Erythroblast (primary cell): Measurements from ENCODE around the gene TRIP13.
"Not testable (repeated sequence)": the region's sequence is repeated elsewhere in the genome, so short reads cannot be mapped to it uniquely, and the experiment has no call there.

Experiments
- DNase-seq, 2 experiments: peaks; one replicate each; lab custom pipeline; 2025; lab: John Stamatoyannopoulos, UW
- GATA1 ChIP-seq: IDR thresholded peaks from 2 replicates; pipeline ENCODE4 v1.6.1; 2011; ENCODE audit warnings: low read depth, mild to moderate bottlenecking, control low read depth, low read length, moderate library complexity
- POLR2A ChIP-seq: IDR thresholded peaks from 2 replicates; pipeline ENCODE4 v1.6.1; 2011; ENCODE audit warnings: mild to moderate bottlenecking, low read length

Gene TRIP13

DNA sequence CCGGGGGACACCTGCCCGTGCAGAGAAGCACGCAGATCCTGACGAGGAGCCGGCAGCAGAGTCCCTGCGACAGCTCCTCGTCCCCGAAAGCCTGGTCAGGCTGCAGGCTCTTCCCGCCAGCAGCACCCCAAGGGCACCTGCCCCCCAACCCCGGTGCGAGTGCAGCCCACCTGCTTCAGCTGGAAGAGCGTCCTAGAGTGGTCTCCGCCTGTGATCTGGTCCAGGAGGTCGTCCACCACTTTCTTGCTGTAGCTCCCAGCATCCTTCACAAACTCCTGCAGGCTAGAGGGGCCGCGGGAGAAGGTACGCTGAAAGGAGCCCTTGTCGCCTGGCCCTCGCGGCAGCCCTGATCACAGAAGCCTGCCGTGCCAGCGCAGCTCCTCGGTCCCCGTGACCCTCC, 16.8 kb upstream of the TRIP13 start:
- no peak for DNase-seq
- no peak for TF ChIP-seq POLR2A
- TF ChIP-seq GATA1 = no peak

DNA sequence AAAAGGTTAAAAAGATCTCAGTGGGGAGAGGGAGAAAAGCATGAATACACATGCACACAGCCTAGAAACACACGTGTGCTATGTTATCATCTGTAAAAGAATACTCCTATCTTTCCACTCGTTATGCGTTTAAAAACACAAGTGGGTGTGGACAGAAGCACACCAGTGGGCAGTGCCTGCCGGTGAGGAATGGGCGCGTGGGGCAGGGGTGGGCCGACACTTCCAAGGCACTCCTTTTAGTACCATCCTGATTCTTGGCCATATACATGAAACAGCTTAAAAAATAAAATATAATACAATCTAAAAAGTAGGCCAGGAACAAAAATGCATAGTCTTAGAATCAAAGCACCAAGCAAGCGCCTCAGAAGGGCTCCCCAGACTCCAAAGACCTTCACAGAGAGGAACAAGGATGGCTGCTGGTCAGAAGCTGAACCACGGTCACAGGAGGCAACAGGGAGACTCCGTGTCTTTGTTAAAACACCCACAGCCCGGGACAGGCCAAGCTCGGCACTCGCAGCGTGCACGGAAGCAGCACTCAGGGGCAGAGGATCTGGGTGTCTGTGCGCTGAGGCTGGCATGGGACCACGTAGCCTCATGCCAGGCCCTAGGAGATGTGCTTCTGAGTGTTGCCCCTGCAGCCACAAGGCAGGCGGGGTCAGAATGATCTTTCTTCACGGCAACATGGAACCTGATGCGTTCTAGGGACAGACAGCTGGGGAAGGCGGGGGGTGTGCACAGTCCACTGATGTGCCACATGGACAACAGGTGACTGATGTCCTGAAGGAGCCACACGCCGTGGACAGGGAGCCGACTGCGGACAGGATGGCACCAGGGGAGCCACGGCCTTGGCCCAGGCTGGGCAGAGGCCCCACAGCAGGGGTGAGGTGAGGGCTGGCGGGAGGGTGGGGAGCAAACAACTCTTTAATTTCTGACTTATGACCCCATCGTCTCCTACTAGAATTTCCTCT, 16.0 kb upstream of the TRIP13 start:
- TF ChIP-seq POLR2A = no peak
- no peak for DNase-seq

DNA sequence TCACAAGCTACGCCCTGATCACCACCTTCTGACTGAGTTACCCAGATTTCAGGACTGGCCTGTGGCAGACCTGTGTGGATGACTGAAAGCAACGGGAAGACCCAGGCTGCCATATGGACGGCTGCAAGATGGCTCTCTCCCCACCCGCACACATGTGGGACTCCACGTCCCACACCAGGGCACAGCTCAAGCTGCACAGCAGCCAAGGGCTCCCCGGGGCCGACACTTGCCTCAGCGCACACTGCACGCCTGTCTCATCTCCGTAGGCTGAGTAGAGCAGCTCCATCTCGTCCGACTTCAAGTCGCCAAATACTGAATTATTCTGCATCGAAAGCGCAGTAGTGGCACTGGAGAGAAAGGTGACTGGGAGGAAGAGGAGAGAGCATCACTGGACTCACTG, 14.6 kb upstream of the TRIP13 start:
- TF ChIP-seq POLR2A (no peak), GATA1 (no peak)
- no peak for DNase-seq

DNA sequence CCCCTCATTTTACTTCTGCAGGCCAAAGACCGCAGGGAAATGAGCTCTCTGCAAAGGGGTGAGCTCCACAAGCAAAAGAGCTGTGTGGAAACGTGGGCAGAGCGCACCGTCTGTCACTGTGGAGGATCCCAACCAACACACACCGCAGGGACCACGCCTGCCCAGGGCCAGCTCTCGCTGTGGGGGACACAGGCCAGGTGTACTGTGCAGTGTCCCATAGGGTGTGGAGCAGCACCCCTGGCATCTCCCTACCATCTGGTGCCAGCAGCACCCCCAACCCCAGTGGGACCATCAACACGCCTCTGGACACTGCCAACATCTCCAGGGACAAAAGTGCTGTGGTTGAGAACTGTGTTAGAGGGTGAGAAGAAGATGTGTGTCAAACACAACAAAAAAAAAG, 14.0 kb upstream of the TRIP13 start:
- not testable (repeated sequence) for DNase-seq

DNA sequence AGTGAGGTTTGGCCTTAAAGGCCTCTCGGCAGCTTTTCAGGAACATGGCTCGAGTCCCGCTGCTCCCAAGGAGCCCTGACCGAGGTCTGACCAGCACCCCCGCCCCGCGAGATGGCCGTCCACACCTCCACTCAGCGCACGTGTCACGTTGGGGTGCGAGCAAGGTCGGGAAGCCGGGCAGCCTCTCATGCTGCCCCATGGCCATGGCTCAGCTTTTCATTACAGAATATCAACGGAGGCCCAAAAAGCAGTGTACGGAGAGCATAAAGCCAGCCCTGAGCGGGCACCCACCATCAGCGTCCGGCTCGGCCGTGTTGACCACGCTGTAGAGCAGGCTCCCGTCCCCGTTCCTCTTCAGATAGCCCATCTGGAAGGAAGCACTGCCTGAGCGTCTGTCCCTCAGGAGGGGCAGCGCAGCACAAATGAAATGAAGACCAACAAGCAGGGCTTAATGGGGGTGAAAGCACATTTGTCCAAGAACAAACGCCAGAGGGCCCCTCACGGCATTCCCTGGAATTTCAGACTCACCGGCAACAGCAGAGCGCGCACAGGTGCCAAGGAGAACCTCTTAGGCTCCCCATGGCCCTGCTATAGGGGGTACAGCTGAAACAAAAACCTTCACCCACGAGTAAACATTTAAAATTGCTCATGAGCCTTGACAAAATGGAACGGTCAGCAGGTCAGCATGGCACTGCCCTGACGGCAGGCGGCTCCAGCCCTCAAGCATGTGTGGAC, 11.7 kb upstream of the TRIP13 start:
- no peak for DNase-seq
- TF ChIP-seq POLR2A (no peak), GATA1 (no peak)

DNA sequence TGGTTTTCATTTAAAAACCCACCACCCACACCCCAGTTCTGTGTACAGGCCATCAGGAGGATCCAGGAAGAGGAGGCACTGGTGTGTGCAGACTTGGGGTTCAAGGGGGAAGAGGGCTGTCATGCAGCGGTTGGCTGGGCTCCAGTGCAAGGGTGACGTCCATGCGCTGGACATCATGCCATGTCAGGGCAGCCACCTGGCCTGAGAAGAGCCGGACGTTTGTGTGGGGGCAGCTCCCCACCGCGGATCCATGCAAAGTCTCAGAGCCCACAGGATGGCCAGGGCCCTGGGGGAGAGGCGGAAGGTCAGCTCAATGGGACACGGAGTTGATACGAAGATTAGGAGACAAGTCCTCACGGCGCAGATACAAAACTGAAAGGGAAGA, 11.1 kb upstream of the TRIP13 start:
- no peak for DNase-seq
- TF ChIP-seq POLR2A (no peak), GATA1 (no peak)

DNA sequence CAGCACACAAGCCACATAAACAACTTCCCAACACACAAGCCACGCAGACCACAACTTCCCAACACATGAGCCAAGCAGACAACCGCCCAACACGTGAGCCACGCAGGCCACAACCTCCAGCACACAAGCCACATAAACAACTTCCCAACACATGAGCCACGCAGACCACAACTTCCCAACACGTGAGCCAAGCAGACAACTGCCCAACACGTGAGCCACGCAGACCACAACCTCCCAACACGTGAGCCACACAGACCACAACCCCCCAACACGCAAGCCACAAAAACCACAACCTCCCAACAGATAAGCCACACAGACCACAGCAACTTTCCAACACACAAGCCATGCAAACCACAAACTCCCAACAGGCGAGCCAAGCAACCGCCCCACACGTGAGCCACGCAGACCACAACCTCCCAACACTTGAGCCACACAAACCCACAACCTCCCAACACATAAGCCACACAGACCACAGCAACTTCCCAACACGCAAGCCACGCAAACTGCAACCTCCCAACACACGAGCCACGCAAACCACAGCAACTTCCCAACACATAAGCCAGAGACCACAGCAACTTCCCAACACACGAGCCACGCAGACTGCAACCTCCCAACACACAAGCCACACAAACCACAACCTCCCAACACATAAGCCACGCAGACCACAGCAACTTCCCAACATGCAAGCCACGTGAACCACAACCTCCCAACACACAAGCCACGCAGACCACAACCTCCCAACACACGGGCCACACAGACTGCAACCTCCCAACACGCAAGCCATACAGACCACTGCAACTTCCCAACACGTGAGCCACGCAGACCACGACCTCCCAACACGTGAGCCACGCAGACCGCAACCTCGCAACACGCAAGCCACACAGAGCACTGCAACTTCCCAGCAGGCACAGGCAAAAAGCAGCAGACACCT, 10.2 kb upstream of the TRIP13 start:
- TF ChIP-seq POLR2A (no peak), GATA1 (no peak)
- no peak for DNase-seq

DNA sequence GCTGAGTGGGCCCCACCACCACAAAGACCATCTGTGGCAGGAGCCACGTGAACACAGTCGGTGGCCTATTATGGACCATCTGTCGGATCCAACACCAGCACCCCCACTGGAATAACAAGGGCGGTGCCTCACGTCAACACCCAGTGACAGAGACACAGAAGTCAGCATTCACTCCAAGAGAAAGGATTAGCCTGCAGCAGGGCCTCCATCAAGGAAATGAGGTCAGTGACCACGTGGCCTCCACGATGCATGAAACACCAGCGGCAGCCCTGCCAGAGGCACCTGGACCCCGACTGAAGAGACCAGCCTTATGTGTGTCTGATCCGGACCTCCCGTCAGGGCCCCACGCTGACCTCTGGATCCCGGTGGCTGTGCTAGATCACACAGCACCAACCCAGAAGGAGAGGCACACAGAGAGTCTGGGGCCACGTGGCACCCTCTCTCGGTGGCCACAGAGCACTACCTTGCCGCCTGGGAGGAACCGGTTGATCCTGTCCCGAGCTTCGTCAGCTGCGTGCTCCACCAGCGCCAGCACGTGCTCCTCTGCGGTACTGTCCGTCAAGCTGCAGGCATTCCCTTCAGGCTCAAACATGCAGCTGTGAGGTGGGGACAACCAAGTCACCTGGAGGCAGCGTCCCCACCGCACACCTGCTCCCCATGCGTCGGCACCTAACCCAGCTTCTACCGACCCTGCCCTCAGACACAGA, 9.1 kb upstream of the TRIP13 start:
- no peak for DNase-seq
- TF ChIP-seq POLR2A (no peak), GATA1 (no peak)

DNA sequence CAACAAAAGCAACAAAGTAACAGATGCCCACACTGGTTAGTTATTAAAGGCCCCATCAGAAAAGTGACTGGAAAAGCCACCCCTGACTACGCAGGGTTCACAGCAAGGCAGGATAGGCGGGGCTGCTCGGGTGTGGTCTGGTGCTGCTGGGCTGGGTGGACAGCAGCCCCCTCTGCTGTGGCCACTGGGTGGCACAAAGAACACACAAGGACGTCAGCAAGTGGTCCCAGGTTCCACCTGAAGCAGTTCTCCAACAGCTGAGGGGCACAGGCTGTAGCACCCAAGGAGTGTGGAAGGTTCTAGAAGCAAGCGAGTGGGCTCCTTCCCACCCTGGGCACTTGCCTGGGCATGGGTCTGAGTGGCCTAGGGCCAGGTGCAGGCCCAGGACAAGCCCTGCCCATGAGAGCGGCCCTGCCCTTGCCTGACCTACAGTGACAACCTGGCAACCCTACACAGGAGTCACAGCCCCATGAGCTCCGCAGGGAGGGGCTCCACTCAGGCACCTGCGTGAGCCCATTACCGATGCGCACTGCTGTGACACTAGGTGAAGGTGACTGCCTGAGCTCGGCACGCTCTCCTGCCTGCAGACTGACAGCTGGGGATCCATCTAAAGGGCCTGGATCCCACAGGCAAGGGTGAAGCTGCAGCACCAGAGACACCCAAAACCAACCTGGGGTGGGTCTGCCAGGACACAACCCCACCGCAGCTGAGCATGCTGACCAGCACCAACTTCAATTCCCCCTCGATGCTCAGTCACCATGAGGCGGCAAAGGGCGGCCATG, 8.1 kb upstream of the TRIP13 start:
- TF ChIP-seq POLR2A (no peak), GATA1 (no peak)
- peak; percentile 19 to 28 for DNase-seq

DNA sequence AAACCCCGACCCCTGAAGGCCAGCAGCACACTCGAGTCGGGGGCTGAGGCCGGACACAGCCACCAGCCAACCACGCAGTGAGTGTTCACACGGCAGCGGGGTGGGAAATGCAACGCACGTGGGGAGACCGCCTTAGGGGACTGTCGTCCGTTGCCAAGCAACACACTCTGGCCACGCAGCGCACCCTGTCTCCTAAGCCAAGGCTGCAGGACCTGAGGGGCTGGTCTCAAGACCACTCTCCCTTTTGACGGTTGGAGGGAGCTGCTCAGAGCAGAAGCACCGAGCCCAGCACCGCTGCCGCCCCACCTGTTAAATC, 7.6 kb upstream of the TRIP13 start:
- TF ChIP-seq POLR2A = no peak
- DNase-seq = no peak

DNA sequence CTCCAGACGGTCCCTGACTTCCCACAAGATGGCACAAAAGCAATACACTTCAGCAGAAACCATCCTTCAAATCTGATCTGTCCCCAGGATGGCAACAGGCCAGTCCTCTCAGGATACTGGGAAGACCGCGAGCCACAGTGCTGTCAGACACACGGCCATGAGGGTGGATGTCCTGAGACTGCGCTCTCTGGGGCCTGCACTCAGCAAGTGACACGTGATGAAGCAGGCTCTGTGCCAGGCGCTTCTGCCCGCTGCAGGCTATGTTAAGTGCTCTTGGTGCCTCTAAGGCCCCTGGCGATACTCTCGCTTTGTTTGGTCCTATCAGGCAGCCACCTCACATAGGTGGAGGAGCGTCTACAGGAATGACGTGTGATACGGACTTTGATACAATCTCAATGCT, 7.2 kb upstream of the TRIP13 start:
- no peak for TF ChIP-seq POLR2A
- TF ChIP-seq GATA1 = no peak
- DNase-seq = peak in 1 of 2 experiments; percentile 25

DNA sequence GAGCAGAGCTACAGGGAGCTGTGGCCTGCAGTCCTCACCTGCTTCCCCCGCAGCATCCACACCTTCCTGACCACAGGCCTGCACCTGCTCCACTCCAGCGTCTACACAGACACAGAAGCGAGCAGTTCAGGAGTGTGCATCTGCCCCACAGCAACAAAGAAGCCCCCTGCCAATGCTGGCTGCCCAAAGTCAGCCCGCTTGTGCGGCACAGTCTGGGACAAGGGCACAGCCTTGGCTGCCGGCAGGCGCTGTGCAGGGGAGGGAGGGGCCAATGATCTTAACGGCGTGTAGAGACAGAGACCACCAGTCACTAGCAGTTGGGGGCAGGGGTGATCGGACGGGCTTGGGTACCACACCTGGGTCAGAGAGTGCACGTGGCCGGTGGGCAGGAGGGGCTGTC, 6.6 kb upstream of the TRIP13 start:
- no peak for TF ChIP-seq POLR2A
- no peak for TF ChIP-seq GATA1
- DNase-seq = no peak
